GM19238 (cell line): ENCODE results near the gene ARHGEF18.
A peak's percentile ranks its signal among the peaks of the same experiment; 100 is the strongest.
"Not testable (repeated sequence)": the region's sequence is repeated elsewhere in the genome, so short reads cannot be mapped to it uniquely, and the experiment has no call there.

Experiments used
- DNase-seq: peaks from one replicate; pipeline ENCODE4 v3.0.0; 2011; ENCODE audit warnings: low spot score; ENCODE audit not compliant: insufficient read length

ARHGEF18 gene

DNA sequence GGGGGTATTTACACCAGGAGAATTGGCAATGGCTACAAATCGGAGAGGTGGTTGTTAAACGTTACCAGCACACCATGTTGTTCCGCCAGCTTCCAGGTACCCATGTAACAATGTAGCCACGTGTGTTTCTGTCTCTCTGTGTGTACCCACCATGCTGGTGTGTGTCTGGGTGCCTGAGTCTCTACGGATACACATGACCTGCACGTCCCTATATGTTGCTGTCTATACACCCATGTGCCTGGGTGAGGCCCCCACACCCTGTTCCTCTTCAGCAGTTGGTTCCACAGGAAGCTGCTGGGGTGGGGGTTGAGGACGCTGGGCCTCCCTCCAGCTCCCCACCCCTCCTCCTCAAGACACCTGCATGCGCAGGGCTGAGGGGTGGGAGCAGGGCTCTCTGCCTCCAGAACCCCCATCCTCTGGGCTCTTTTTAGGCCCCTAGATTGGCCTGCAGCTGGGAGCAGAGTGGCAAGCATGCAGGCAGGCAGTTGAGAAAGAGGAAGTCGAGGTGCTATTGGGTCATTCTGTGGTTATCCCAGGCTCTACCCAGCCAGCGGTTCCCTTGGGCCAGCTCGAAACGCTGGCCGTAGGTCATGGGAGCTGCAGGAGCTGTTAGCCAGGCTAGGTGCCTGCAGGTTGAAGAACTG is at the start of gene ARHGEF18:
ARHGEF18 (plus strand) TSS at position 351 of the 644 bp plus-strand sequence. CDS start 13,954 bp downstream, outside the sequence.
- no peak for DNase-seq

DNA sequence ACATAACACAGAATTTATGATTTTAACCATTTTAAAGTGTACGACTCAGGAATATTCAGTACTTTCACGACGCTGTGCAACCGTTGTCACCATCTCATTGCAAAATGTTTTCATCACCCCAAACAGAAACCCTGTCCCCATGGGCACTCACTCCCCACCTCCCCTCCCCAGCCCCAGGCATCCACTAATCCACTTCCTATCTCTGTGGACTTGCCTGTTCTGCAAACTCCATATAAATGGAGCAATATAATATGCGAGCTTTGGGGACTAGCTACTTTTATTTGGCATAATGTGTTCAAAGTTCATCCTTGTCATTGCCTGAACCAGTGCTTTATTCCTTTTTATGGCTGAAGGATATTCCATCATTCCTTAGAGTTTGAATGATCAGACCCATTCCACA is 47.2 kb upstream of the ARHGEF18 start:
- no peak for DNase-seq

DNA sequence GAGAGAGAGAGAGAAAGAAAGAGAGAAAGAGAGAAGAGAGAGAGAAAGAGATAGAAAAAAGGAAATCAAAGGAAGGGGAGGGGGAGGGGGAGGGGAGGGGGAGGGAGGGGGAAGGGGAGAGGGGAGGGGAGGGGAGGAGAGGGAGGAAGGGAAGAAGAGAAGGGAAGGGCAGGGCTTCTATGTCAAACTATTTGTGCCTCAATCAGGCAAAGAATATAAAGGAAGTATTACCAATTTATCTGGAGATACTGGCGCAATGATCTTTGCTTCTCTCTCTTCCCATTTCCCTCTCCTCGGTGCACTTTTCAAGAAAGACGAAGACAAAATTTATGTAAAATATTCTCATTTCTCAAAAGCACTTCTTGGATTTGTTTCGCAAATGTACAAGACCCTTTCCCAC is 45.3 kb upstream of the ARHGEF18 start:
- no peak for DNase-seq

DNA sequence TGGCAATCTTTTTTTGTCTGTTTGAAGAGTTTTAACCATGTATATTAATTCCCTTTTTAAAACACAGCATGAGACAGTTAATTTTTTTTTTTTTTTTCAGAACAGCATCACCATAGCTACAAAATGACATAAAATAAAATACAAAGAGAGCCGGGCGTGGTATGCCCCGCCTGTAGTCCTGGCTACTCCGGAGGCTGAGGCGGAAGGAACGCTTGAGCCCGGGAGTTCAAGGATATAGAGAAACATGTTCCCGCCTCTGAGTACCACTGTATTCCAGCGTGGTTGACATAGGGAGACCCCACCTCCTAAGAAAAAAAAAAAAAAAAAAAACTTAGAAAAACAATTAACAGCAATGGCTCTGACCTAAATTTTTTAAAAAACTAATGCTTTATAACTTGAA is 44.5 kb upstream of the ARHGEF18 start:
- DNase-seq, result no peak

DNA sequence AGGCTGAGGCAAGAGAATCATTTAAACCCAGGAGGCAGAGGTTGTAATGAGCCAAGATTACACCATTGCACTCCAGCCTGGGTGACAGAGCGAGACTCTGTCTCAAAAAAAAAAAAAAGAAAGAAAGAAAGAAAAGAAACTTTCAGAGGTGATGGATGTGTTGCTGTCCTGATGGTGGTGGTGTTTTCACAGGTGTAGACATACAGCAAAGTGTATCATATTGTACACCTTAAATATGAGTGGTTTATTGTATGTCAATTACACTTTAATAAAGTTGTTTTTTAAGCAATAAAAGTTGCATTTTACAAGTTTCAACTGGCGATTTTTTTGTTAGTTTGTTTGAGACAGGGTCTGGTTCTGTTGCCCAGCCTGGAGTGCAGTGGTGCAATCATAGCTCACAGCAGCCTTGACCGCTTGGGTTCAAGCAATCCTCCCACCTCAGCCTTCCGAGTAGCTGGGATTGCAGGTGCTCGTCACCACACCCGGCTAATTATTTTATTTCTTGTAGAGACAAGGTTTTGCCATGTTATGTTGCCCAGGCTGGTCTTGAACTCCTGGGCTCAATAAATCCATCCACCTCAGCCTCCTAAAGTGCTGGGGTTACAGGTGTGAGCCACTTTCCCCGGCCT is 41.0 kb upstream of the ARHGEF18 start:
- DNase-seq, result no peak

DNA sequence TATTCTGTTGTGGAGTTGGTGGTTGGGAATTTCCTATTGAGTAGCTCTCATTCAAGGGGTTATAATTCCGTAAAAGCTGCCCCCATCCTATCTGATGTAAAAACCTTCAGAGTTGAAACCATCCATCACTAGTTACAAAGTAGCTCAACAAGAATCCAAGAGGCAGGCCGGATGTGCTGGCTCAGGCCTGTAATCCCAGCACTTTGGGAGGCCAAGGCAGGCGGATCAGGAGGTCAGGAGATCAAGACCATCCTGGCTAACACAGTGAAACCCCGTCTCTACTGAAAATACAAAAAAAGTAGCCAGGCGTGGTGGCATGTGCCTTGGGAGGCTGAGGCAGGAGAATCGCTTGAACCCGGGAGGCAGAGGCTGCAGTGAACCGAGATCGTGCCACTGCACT is 40.4 kb upstream of the ARHGEF18 start:
- DNase-seq, result not testable (repeated sequence)

DNA sequence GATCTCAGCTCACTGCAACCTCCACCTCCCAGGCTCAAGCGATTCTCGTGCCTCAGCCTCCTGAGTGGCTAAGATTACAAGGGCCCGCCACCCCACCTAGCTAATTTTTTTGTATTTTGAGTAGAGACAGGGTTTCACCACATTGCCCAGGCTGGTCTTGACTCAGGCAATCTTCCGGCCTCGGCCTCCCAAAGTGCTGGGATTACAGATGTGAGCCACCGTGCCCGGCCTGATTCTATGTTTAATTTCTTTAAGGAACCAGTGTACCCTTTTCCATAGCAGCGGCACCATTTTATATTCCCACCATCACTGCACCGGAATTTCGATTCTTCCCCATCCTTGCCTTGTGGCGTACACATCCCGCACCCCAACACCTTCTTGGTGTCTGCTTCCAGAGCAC is 36.8 kb upstream of the ARHGEF18 start:
- DNase-seq, result no peak

DNA sequence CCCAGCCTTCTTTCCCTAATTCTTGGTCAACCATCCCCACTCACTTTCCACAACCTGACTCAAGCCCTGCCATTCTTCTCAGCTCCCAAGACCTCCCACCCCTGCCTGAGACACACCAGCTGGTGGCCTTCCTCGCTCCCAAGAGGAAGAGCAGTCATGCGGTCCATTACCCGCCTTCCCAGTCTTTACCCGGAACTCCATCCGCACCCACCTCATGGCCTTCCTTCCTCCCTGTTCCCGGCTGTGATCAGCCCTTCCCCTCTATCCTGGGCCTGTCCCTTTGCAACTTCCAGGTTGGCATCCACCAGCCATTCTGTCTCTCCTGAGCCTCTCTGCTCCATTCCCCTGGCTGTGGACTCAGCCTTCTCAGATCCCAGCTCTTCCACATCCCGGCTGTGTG is 35.9 kb upstream of the ARHGEF18 start:
- DNase-seq, result no peak

DNA sequence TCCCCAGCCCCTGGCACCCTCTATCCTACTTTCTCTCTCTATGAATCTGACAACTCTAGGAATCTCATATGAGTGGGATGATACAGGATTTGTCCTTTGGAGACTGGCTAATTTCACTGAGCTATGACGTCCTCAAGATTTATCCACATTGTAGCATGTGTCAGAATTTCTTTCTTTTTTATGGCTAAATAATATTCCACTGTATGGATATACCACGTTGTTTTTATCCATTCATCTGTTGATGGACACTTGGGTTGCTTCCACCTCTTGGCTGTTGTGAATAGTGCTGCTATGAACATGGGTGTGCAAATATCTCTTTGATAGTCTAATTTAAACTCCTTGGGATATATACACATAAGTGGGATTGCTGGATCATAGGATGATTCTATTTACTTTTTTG is 30.6 kb upstream of the ARHGEF18 start:
- no peak for DNase-seq

DNA sequence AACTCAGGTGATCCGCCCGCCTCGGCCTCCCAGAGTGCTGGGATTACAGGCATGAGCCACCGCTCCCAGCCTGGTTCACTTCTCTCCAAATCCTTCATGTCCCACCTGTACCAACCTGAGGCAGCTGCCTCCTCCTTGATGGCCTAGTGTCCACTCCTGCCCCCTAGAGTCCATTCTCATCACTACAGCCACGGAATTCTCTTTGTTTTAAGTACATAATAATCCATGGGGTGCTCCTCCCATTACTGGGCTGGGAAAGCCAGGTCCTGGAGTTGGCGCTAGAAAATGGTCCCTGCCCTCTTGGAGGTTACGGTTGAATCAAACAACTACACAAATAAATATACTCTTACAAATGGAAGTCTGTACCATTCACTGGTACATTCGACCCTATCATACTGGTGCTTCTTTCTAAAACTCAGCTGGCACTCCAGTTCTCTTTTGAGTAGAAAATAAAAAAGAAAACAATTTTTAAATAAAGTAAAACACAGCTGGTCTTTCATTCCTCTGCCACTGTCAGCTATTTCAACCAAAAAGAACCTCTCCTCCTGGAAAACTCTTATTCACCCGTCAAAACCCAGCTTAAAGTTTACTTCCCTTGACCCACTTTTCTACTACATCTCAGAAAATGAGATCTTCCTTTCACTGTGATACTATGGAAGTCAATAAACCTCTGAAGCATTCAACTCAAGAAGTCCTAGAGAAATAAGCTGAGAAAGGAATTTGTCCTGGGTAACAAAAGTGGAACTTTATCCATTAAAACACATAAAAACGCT is 22.4 kb upstream of the ARHGEF18 start:
- no peak for DNase-seq

DNA sequence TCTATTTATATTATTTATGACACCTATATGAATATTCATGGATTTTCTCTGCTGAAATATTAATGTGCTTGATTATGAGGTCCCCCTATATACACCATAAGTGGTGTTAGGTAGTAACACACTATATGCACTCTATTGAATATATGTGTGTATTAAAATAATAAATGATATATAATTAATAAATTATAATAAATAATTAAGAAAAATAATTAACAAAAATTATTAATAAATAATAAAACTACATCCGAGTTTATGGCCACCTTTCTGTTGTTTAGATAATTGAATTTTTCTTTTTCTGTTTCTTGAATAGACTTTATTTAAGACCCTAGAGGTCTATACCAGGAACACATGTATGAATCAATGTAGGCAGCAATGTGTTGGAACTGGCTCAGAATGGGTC is 20.9 kb upstream of the ARHGEF18 start:
- DNase-seq, result no peak

DNA sequence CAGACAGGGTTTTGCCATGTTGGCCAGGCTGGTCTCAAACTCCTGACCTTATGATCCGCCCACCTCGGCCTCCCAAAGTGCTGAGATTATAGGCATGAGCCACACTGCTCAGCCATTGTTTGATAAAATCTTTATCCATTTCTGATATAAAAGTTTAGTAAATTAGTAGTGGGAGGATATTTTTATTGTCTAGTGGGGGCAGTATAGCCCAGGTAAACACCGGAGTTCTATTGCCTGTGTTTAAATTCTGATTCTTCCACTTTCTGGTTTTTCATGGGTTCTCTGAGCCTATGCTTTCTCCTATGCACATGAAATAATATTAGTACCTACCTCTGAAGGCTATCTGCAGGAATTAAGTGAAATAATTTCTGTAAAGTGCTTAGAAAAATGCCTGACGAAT is 20.1 kb upstream of the ARHGEF18 start:
- DNase-seq, result no peak

DNA sequence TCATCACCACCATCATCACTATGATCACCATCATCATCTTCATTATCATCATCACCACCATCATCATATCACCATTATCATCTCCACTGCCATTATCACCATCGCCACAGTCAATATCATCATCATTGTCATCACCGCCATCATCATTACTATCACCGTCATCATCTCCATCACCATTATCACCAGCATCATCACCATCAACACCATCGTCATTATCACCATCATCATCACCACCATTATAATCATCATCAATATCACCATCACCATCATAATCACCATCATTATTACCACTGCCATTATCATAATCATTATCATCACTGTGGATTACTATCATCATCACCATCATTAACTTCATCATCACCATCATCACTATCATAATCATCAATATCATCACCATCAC is 17.3 kb upstream of the ARHGEF18 start:
- DNase-seq, result no peak

DNA sequence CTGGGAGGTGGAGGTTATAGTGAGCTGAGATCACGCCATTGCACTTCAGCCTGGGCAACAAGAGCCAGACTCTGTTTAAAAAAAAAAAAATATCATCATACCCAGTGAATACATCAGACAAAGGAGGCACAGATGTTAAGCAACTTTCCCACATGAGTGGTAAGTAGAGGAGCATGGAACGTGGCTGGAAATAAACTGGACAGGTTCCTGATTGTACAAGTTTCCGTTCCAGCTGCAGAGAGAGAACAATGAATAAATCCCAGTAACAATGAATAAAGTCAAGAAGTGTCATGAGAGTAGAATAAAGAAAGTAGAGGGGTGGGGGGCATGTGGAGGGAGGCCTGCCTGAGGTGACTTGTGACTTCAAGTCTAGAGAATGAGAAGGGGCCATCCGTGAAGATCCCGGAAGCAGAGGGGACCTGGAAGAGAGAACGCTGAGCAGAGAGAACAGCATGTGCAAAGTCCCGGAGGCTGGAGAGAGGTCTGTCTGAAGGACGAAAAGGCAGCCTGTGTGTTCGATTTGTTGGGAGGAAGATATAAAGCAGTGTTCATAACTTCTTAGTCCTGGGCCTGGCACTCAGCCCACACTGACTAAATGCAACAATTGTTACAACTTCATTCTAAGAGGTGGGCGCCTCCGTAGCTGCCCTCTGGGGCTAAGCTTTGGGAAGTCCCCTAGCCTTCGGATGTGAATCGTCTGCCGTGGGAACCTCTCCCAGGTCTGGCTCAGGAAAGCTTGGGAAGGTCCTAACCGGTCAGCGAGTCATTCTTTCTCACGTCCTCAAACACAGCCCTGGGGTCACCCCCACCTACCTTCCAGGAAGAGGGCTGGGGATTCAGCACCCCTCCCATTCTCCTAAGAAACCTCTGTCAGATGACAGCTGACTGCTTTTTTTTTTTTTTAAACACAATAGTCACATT is 15.3 kb upstream of the ARHGEF18 start:
- DNase-seq, result no peak

DNA sequence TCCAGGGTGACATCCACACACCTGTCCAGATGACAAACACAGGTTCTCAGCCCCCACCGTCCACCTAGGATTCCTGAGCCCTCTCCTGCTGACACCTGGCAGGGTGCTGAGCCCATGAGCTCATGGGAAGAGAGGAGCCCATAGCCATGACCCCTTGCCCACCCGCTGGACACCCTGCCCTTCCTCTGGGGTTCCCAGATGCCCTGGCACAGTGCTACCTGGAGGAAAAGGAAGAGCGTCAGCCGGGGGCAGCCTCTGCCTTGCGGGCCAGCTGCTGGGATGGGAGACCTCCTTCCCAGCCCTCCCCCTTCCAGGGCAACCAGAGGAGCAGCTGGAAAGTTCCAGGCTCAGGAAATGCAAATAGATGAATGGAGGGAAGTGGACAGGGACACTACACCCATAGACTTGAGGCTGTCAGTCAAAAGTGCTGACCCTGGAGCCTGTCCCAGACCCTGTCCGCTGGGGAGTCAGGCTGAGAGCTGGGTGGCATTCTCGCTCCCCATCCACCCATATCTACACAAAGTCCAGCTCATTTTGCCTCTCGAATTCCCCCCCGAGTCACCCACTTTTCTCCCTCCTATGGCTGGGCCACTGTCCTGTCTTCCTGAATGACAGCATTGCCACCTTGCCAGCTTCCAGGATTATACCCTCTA is 12.3 kb upstream of the ARHGEF18 start:
- DNase-seq, result no peak

DNA sequence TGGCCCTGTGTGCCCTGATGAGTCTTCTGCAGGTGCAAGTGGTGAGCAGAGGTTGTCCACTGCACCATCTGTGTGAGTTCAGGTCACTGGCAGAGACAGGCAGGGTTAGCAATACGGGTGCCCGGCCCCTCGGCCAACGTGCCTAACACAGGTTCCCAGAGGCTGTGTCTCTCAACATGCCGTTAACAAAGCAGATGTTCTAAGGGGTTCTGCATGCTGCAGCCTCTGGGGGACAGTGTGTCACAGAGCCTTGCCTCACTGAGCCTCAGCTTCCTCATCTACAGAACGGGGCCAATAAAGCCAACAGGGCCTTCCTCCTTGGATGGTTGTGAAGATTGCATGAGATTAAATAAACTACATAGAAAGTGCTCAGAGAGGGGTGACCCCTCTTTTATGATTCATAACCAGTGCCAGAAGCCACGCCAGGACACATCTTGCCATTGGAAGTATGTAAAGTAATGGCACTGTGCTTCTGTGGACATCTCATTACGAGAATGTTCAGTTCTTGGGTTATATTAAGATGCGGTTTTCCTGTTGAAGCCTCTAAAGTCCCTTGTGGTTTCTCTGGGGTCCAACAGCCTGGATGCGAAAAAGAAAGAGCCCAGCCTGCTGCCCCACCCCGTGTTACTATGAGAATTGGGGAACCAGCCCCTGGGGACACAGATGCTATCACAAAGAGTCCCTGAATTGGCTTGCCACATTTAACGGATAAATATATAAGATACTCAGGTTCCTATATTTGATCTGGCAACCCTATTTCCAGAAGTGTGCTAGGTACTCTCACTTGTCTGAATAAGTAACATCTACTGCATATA is 11.2 kb upstream of the ARHGEF18 start:
- peak; percentile 51 for DNase-seq

DNA sequence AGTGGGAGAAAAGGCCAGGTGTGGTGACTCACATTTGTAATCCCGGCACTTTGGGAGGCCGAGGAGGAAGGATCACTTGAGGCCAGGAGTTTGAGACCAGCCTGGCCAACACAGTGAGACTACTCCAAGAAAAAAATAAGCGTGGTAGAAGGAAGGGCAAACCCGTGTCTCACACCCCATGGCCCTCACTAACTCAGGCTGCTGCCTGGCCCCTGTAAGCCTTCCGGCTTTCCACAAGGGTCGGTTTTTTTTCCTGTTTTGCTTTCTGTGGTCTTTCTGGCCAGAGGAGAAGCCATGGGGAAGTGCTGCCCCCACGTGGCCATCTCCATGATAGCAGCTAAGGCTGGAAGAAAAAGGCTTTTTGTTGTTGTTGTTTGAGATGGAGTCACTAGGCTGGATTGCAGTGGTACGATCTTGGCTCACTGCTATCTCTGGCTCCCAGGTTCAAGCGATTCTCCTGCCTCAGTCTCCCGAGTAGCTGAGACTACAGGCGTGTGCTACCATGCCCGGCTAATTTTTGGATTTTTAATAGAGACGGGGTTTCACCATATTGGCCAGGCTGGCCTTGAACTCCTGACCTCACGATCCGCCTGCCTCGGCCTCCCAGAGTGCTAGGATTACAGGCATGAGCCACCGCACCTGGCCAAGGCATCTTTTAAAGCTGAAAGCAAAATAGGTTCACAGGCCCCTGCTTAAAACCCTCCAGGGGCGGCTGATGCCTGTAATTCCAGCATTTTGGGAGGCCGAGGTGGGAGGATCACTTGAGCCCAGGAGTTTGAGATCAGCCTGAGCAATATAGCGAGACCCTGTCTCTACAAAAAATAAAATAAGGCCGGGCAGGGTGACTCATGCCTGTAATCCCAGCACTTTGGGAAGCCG is 7.5 kb upstream of the ARHGEF18 start:
- no peak for DNase-seq

DNA sequence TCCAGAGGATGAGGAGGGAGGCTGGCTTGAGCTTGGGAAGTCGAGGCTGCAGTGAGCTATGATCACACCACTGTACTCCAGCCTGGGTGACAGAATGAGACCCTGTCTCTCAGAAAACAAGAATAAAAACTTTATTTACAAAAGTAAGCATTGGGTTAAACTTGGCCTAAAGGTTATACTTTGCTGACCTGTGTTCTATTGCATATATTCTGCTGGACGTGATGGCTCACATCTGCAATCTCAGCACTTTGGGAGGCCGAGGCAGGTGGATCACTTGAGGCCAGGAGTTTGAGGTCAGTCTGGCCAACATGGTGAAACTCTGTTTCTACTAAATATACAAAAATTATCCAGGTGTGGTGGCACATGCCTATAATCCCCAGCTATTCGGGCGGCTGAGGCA is 6.6 kb upstream of the ARHGEF18 start:
- DNase-seq, result no peak

DNA sequence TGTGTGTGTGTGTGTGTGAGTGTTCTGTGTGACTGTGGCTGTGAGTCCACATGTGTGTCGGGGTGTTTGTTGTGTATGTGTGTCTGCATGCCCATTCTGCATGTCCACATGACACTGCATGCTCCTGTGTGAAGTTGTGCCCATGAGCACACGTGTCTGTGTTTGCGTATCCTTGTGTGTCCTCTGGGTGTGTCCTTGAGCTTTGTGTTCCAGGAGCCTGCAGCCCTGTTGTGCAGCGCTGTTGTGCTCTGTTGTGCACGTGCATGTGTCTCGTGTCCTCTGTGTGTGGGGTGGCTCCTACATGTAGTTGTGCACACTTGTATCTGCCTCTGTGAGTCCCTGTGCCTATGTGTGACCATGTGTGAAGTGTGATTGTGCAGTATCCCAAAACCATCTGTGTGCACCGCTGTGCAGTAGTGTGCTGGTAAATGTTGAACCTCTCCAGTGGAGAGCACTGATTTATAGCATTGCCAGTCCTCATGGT is 2.2 kb upstream of the ARHGEF18 start:
- DNase-seq, result no peak
